H1 (cell line): ENCODE measurements around the gene EFR3B. TPM values are rescaled to one million over a fixed set of nuclear protein-coding genes. Genes with fewer than 3 reads are reported as not detected.

ENCODE experiments used
- RAD21 ChIP-seq, 2 experiments: IDR thresholded peaks in 1 of 2; conservative IDR thresholded peaks in 1 of 2; 2 replicates each; pipeline ENCODE4 v1.6.1; 2011; ENCODE audit warnings: low read depth in 2 of 2, low read length in 2 of 2, improper control_type of control experiment in 1 of 2, inconsistent platforms in 1 of 2, mild to moderate bottlenecking in 1 of 2, moderate library complexity in 1 of 2
- SRF ChIP-seq: IDR thresholded peaks from 2 replicates; pipeline ENCODE4 v1.6.1; 2011; ENCODE audit warnings: mild to moderate bottlenecking, low read depth, low read length, moderate library complexity
- TBP ChIP-seq: IDR thresholded peaks from 2 replicates; pipeline ENCODE4 v1.6.1; 2011; ENCODE audit warnings: low read depth, low read length, improper control_type of control experiment
- polyA plus RNA-seq, 7 experiments: library from polyadenylated mRNA; depleted of rRNA in 3 of 7; stranded (reverse) in 5 of 7; unstranded in 2 of 7; fragments of >200 nt in 5 of 7; fragments of 200-250 nt in 2 of 7; gene quantifications; 1 replicate in 5 of 7; 2 replicates in 1 of 7; 4 replicates in 1 of 7; pipeline versions ENCODE4 v1.2.1 to v1.2.3, GENCODE V29; 2011 to 2013; ENCODE audit warnings: missing spikeins in 2 of 7, mixed read lengths in 2 of 7
- total RNA-seq: library from RNA; stranded (reverse); fragmentation: NEBNext Ultra II Directional; extraction: Animal tissue kit (Norgen Biotek cat#: 25700); gene quantifications from 2 replicates; pipeline ENCODE4 v1.2.1, GENCODE V29; 2021

Gene EFR3B
- total and polyA plus RNA-seq, 2 of the 8 experiments (the other 6 are each of a cell fraction or from before 2014, with no cell fraction given) = 3.4 to 9.6 TPM

- TF ChIP-seq RAD21 (IDR thresholded peaks at IDR 0.05 in 1 of 2, conservative IDR thresholded peaks at IDR 0.05 in 1 of 2; ENCODE audit: low read depth in 2 of 2, low read length in 2 of 2) (no peak), TBP (no peak), SRF (no peak)
Measured at GRCh38 chr2:25104736-25105135, 62.9 kb downstream of the EFR3B start (continued).
